MCF 10A (cell line): ENCODE measurements around the gene SYF2. TPM values are rescaled to one million over a fixed set of nuclear protein-coding genes. Genes with fewer than 3 reads are reported as not detected.
"Not testable (repeated sequence)": the region's sequence is repeated elsewhere in the genome, so short reads cannot be mapped to it uniquely, and the experiment has no call there.

Experiments
- BruUV-seq: library from RNA; stranded (reverse); fragments of 400-500 nt; replicated peaks from 2 replicates; lab custom pipeline; 2021; lab: Mats Ljungman, UMichigan
- CTCF ChIA-PET: fragments of 300-600 bp; sonication (Branson Sonifier 250); formaldehyde crosslinking; extraction: SDS; loops from one replicate; lab custom pipeline; 2021; ENCODE audit warnings: antibody characterized with exemption, inconsistent platforms; lab: Yijun Ruan, JAX
- POLR2A ChIA-PET: fragments of 300-600, 350-650 bp; sonication (Branson Sonifier 250); formaldehyde crosslinking; extraction: SDS; loops from one replicate; lab custom pipeline; 2020; ENCODE audit warnings: antibody characterized with exemption, inconsistent platforms; lab: Yijun Ruan, JAX
- DNase-seq: peaks from one replicate; pipeline ENCODE4 v3.0.0-alpha.2; 2018; ENCODE audit not compliant: unreplicated experiment
- H3K27ac Mint-ChIP-seq: one replicate; pipeline ENCODE4 v1.8.0; 2022; ENCODE audit warnings: mild to moderate bottlenecking, low read depth, mixed read lengths; ENCODE audit not compliant: unreplicated experiment
- H3K27me3 Mint-ChIP-seq: one replicate; pipeline ENCODE4 v1.8.0; 2022; ENCODE audit warnings: mixed read lengths; ENCODE audit not compliant: insufficient read depth, unreplicated experiment
- H3K36me3 Mint-ChIP-seq: one replicate; pipeline ENCODE4 v1.8.0; 2022; ENCODE audit warnings: mild to moderate bottlenecking, moderate library complexity, mixed read lengths; ENCODE audit not compliant: insufficient read depth, unreplicated experiment
- H3K4me1 Mint-ChIP-seq: one replicate; pipeline ENCODE4 v1.8.0; 2022; ENCODE audit warnings: mixed read lengths; ENCODE audit not compliant: insufficient read depth, unreplicated experiment
- H3K4me3 Mint-ChIP-seq: one replicate; pipeline ENCODE4 v1.8.0; 2022; ENCODE audit warnings: mild to moderate bottlenecking, moderate library complexity, mixed read lengths; ENCODE audit not compliant: unreplicated experiment
- H3K9me3 Mint-ChIP-seq: one replicate; pipeline ENCODE4 v1.8.0; 2022; ENCODE audit warnings: mixed read lengths; ENCODE audit not compliant: unreplicated experiment
- CTCF ChIP-seq: fragments of 200-600 bp; IDR thresholded peaks from one replicate; pipeline ENCODE4 v1.8.0; 2022; ENCODE audit warnings: antibody characterized with exemption, mild to moderate bottlenecking; ENCODE audit not compliant: unreplicated experiment
- intact Hi-C: fragments of 100-400 bp; cut with micrococcal nuclease; formaldehyde crosslinking; loops from 2 replicates; pipeline ENCODE4 v1.14.1; 2022
- total RNA-seq: library from RNA; stranded (reverse); gene quantifications from 2 replicates; pipeline ENCODE4 v1.2.3, GENCODE V29; 2022

The SYF2 gene
- total RNA-seq, 1 experiment from 2014 or later, result 43.0 TPM

- H3K9me3 Mint-ChIP-seq, result no peaks in the 10 kb centered on the region
- no peak for DNase-seq
- CTCF ChIA-PET, result interaction anchor here (1.0 kb wide), 1 partner anchor 11 kb away, joined by 6 read pairs; no protein-coding TSS in a partner anchor
- H3K27me3 Mint-ChIP-seq, result peaks cover 36% of the 10 kb centered on the region
- POLR2A ChIA-PET, result no interaction called here
- BruUV-seq, result no TSS peak
- no peaks in the 10 kb centered on the region for H3K36me3 Mint-ChIP-seq
- intact Hi-C loops, result no loop called here
- peaks cover 7% of the 10 kb centered on the region for H3K4me1 Mint-ChIP-seq
- H3K27ac Mint-ChIP-seq, result no peak overlapping the region
- no peak for TF ChIP-seq CTCF
- H3K4me3 Mint-ChIP-seq, result no peak overlapping the region
Measured at GRCh38 chr1:25194054-25194453, 38.2 kb downstream of the SYF2 start.

- CTCF ChIA-PET, result no interaction called here
- no peaks in the 10 kb centered on the region for H3K36me3 Mint-ChIP-seq
- H3K4me1 Mint-ChIP-seq, result peaks cover 7% of the 10 kb centered on the region
- no peak for DNase-seq
- H3K4me3 Mint-ChIP-seq, result no peak overlapping the region
- TF ChIP-seq CTCF, result no peak
- no peak overlapping the region for H3K27ac Mint-ChIP-seq
- POLR2A ChIA-PET, result no interaction called here
- intact Hi-C loops, result no loop called here
- no TSS peak for BruUV-seq
- peaks cover 34% of the 10 kb centered on the region for H3K27me3 Mint-ChIP-seq
- H3K9me3 Mint-ChIP-seq, result no peaks in the 10 kb centered on the region
Measured at GRCh38 chr1:25193229-25193628, 39.1 kb downstream of the SYF2 start.

- CTCF ChIA-PET, result no interaction called here
- intact Hi-C loops, result no loop called here
- H3K36me3 Mint-ChIP-seq, result no peaks in the 10 kb centered on the region
- DNase-seq, result no peak
- H3K27me3 Mint-ChIP-seq, result peaks cover 24% of the 10 kb centered on the region
- BruUV-seq, result no TSS peak
- H3K4me1 Mint-ChIP-seq, result no peaks in the 10 kb centered on the region
- H3K4me3 Mint-ChIP-seq, result no peak overlapping the region
- H3K9me3 Mint-ChIP-seq, result no peaks in the 10 kb centered on the region
- no peak for TF ChIP-seq CTCF
- POLR2A ChIA-PET, result no interaction called here
- no peak overlapping the region for H3K27ac Mint-ChIP-seq
Measured at GRCh38 chr1:25192154-25192553, 40.1 kb downstream of the SYF2 start.

GRCh38 chr1:25190260-25190659, 42.0 kb downstream of the SYF2 start:
- Mint-ChIP-seq H3K27ac (no peak overlapping the region), H3K27me3 (peaks cover 37% of the 10 kb centered on the region), H3K9me3 (no peaks in the 10 kb centered on the region), H3K36me3 (no peaks in the 10 kb centered on the region), H3K4me1 (no peaks in the 10 kb centered on the region), H3K4me3 (no peak overlapping the region)
- no peak for TF ChIP-seq CTCF
- ChIA-PET CTCF (interaction anchor here (0.6 to 2.3 kb wide), 2 partner anchors 15 to 1148 kb away, joined by 3 to 15 read pairs; no protein-coding TSS in a partner anchor), POLR2A (no interaction called here)
- intact Hi-C loops, result no loop called here
- no TSS peak for BruUV-seq
- DNase-seq, result no peak

- POLR2A ChIA-PET, result interaction anchor here (0.7 kb wide), 1 partner anchor 32 kb away, joined by 3 read pairs; no protein-coding TSS in a partner anchor
- H3K4me3 Mint-ChIP-seq, H3K36me3 Mint-ChIP-seq, BruUV-seq, H3K9me3 Mint-ChIP-seq, H3K27ac Mint-ChIP-seq, DNase-seq, H3K4me1 Mint-ChIP-seq, intact Hi-C loops: not testable (repeated sequence)
- CTCF ChIA-PET, result interaction anchor here (0.7 to 1.1 kb wide), 3 partner anchors 19 to 256 kb away, joined by 3 to 6 read pairs (median 3); no protein-coding TSS in a partner anchor
- H3K27me3 Mint-ChIP-seq, result peaks cover 19% of the 10 kb centered on the region
Measured at GRCh38 chr1:25187904-25188303, 44.4 kb downstream of the SYF2 start.
